Neural cell (in vitro differentiated cells): ENCODE data around the gene ZNF787. TPM values are rescaled to one million over a fixed set of nuclear protein-coding genes. Genes with fewer than 3 reads are reported as not detected.

Source experiments
- H2AFZ ChIP-seq: fragments of 200-600, 300-800 bp; sonication (generic), shearing (Covaris generic); 2 replicates; pipeline ENCODE4 v1.6.0; 2014; ENCODE audit warnings: low read depth, mild to moderate bottlenecking, antibody characterized with exemption, low read length, moderate library complexity
- H3F3A ChIP-seq: fragments of 200-600 bp; shearing (Covaris generic); 2 replicates; pipeline ENCODE4 v1.6.1; 2016; ENCODE audit warnings: mild to moderate bottlenecking, moderate library complexity, mixed read lengths, antibody characterized with exemption, low read length; ENCODE audit not compliant: insufficient read depth, poor library complexity, severe bottlenecking
- H3K27ac ChIP-seq: fragments of 200-600, 300-800 bp; sonication (generic), shearing (Covaris generic); 2 replicates; pipeline ENCODE4 v1.5.1; 2014; ENCODE audit warnings: mild to moderate bottlenecking, low read length, moderate library complexity
- H3K27me3 ChIP-seq: fragments of 300-800, 200-600 bp; sonication (generic), shearing (Covaris generic); 2 replicates; pipeline ENCODE4 v1.6.0; 2014; ENCODE audit warnings: mild to moderate bottlenecking, low read depth, low read length, moderate library complexity; ENCODE audit not compliant: insufficient read depth
- H3K36me3 ChIP-seq: fragments of 300-800, 200-600 bp; sonication (generic), shearing (Covaris generic); 2 replicates; pipeline ENCODE4 v1.5.1; 2014; ENCODE audit warnings: mild to moderate bottlenecking, antibody characterized with exemption, low read length, moderate library complexity; ENCODE audit not compliant: insufficient read depth
- H3K4me2 ChIP-seq: fragments of 300-800, 200-600 bp; sonication (generic), shearing (Covaris generic); 2 replicates; pipeline ENCODE4 v1.6.0; 2014; ENCODE audit warnings: mild to moderate bottlenecking, low read length
- H3K4me3 ChIP-seq: fragments of 300-800, 200-600 bp; sonication (generic), shearing (Covaris generic); 2 replicates; pipeline ENCODE4 v1.5.1; 2014; ENCODE audit warnings: mild to moderate bottlenecking, low read length, moderate library complexity
- H3K79me2 ChIP-seq: fragments of 200-600 bp; shearing (Covaris generic); replicated peaks from 2 replicates; pipeline ENCODE4 v1.6.0; 2014; ENCODE audit warnings: mild to moderate bottlenecking, low read length, moderate library complexity; ENCODE audit not compliant: insufficient read depth
- H3K9ac ChIP-seq: fragments of 300-800, 200-600 bp; sonication (generic), shearing (Covaris generic); 2 replicates; pipeline ENCODE4 v1.6.1; 2016; ENCODE audit warnings: mild to moderate bottlenecking, low read length, mixed read lengths
- H3K9me2 ChIP-seq: fragments of 200-600 bp; shearing (Covaris generic); 2 replicates; pipeline ENCODE4 v1.6.1; 2016; ENCODE audit warnings: mild to moderate bottlenecking, low read length, mixed read lengths; ENCODE audit not compliant: insufficient read depth
- H3K9me3 ChIP-seq: fragments of 200-600, 300-800 bp; sonication (generic), shearing (Covaris generic); 2 replicates; pipeline ENCODE4 v1.6.1; 2016; ENCODE audit warnings: mild to moderate bottlenecking, mixed run types, low read length, moderate library complexity, mixed read lengths
- H4K20me1 ChIP-seq: fragments of 200-600 bp; shearing (Covaris generic); 2 replicates; pipeline ENCODE4 v1.6.1; 2016; ENCODE audit warnings: mild to moderate bottlenecking, mixed run types; ENCODE audit not compliant: insufficient read depth
- EP300 ChIP-seq: fragments of 450-650 bp; conservative IDR thresholded peaks from 2 replicates; pipeline ENCODE4 v1.6.1; 2014; ENCODE audit warnings: antibody characterized with exemption, mild to moderate bottlenecking, moderate library complexity; ENCODE audit not compliant: poor library complexity, severe bottlenecking
- EZH2 ChIP-seq: fragments of 200-600, 300-800 bp; shearing (Covaris generic), sonication (generic); IDR thresholded peaks from 2 replicates; pipeline ENCODE4 v1.6.1; 2014; ENCODE audit warnings: antibody characterized with exemption, low read length, borderline replicate concordance, mild to moderate bottlenecking; ENCODE audit not compliant: insufficient read depth, poor library complexity, severe bottlenecking
- MXI1 ChIP-seq: fragments of 450-650 bp; conservative IDR thresholded peaks from 2 replicates; pipeline ENCODE4 v1.6.1; 2014; ENCODE audit warnings: antibody characterized with exemption, mild to moderate bottlenecking; ENCODE audit not compliant: poor library complexity, severe bottlenecking
- POLR2AphosphoS5 ChIP-seq: IDR thresholded peaks from 2 replicates; pipeline ENCODE4 v1.6.1; 2012
- RAD21 ChIP-seq: fragments of 450-650 bp; conservative IDR thresholded peaks from 2 replicates; pipeline ENCODE4 v1.6.1; 2014; ENCODE audit warnings: antibody characterized with exemption, mild to moderate bottlenecking, moderate library complexity
- REST ChIP-seq: IDR thresholded peaks from 2 replicates; pipeline ENCODE4 v1.6.1; 2012; ENCODE audit warnings: borderline replicate concordance
- SMC3 ChIP-seq: fragments of 450-650 bp; conservative IDR thresholded peaks from 2 replicates; pipeline ENCODE4 v1.6.1; 2014; ENCODE audit warnings: antibody characterized with exemption, mild to moderate bottlenecking, moderate library complexity; ENCODE audit not compliant: poor library complexity
- TAF1 ChIP-seq: IDR thresholded peaks from 2 replicates; pipeline ENCODE4 v1.6.1; 2012; ENCODE audit warnings: low read depth
- polyA plus RNA-seq: library from polyadenylated mRNA; depleted of rRNA; stranded (reverse); fragments of >200 nt; gene quantifications from 2 replicates; pipeline ENCODE4 v1.2.3, GENCODE V29; 2014
- TF ChIP-seq, protein P1 (sequence below): fragments of 450-650 bp; IDR thresholded peaks from 2 replicates; pipeline ENCODE4 v1.5.1; 2014; ENCODE audit warnings: antibody characterized with exemption, mild to moderate bottlenecking, moderate library complexity; ENCODE audit not compliant: poor library complexity, severe bottlenecking

Gene ZNF787
- polyA plus RNA-seq, 1 donor from 2014 or later, result 11.4 TPM

DNA sequence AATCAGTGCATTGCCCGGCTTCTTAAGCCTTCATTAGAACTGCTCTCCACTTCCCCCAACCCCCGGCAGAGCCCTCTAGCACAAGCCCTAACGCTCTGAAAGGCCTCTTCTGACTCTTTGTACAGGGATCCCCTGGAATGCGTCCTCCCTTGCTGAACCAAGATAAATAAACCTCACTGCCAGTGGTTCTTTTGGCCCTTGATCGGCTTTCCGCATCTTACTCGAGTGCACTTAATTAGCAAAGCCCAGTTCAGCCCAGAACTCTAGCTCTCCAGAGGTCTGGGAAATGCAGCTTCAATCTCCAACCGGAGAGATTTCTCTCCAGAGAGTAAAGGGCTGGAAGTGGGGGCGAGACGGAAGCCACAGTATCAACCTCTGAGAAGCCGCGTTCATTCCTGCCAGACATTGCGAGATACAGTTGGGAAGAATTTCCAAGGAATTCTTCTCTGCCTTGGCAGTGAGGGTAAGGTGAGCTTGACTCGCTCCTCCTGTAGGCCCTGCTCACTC, 11.3 kb upstream of the ZNF787 start:
- H3K27me3 ChIP-seq, result no peaks in the 10 kb centered on the region
- H4K20me1 ChIP-seq, result no peaks in the 10 kb centered on the region
- H3K79me2 ChIP-seq, result no peaks in the 10 kb centered on the region
- no peak overlapping the region for H3K4me2 ChIP-seq
- no peak overlapping the region for H3K27ac ChIP-seq
- H3K36me3 ChIP-seq, result no peaks in the 10 kb centered on the region
- no peaks in the 10 kb centered on the region for H3K9me2 ChIP-seq
- no peak overlapping the region for H3K4me3 ChIP-seq
- H3K9me3 ChIP-seq, result no peaks in the 10 kb centered on the region
- no peaks in the 10 kb centered on the region for H3F3A ChIP-seq
- no peak overlapping the region for H2AFZ ChIP-seq
- TF ChIP-seq EP300, result no peak
- TF ChIP-seq TAF1, result no peak
- no peak overlapping the region for H3K9ac ChIP-seq

DNA sequence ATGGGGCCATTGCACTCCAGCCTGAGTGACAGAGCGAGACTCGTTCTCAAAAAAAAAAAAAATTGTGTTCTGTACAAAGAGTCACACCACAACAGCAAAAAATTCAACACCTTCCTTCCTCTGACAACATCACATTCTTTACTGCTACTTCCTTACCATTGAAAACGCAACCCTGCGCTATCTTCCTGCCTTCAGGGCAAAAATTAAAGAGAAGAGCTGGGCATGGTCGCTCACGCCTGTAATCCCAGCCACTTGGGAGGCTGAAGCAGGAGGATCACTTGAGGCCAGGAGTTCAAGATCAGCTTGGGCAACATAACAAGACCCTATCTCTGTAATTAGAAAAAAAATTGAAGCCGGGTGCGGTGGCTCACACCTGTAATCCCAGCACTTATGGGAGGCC, 10.6 kb upstream of the ZNF787 start:
- Histone ChIP-seq H3K27me3 (no peaks in the 10 kb centered on the region), H3K4me2 (no peak overlapping the region), H3K9me3 (no peaks in the 10 kb centered on the region), H3K27ac (no peak overlapping the region), H3K4me3 (no peak overlapping the region), H3K9ac (no peak overlapping the region), H2AFZ (no peak overlapping the region), H3F3A (no peaks in the 10 kb centered on the region), H4K20me1 (no peaks in the 10 kb centered on the region), H3K36me3 (no peaks in the 10 kb centered on the region), H3K79me2 (no peaks in the 10 kb centered on the region), H3K9me2 (no peaks in the 10 kb centered on the region)
- TF ChIP-seq, protein P1, sequence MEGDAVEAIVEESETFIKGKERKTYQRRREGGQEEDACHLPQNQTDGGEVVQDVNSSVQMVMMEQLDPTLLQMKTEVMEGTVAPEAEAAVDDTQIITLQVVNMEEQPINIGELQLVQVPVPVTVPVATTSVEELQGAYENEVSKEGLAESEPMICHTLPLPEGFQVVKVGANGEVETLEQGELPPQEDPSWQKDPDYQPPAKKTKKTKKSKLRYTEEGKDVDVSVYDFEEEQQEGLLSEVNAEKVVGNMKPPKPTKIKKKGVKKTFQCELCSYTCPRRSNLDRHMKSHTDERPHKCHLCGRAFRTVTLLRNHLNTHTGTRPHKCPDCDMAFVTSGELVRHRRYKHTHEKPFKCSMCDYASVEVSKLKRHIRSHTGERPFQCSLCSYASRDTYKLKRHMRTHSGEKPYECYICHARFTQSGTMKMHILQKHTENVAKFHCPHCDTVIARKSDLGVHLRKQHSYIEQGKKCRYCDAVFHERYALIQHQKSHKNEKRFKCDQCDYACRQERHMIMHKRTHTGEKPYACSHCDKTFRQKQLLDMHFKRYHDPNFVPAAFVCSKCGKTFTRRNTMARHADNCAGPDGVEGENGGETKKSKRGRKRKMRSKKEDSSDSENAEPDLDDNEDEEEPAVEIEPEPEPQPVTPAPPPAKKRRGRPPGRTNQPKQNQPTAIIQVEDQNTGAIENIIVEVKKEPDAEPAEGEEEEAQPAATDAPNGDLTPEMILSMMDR, result no peak

DNA sequence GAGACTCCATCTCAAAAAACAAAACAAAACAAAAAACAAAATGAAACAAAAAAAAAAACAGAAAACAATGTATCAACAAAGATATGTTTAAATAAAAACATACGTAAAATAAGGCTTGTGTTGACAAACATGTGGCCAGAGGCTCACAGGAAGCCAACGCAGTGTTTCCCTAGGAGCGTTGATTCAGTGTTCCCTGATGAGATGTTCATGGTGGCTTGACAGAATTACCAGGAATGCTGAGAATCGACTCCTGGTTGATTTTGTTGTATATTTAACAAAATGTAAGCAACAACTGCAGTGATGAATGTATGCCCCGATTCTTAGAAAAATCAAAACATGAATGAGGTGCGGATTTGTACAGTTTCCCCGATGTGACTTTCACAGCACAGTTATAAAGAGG, 8.9 kb upstream of the ZNF787 start:
- no peaks in the 10 kb centered on the region for H3K79me2 ChIP-seq
- H2AFZ ChIP-seq, result no peak overlapping the region
- H3K27ac ChIP-seq, result no peak overlapping the region

More for the DNA sequence above, 8.9 kb upstream of the ZNF787 start:
- Histone ChIP-seq H4K20me1 (no peaks in the 10 kb centered on the region), H3K9me3 (no peaks in the 10 kb centered on the region), H3F3A (no peaks in the 10 kb centered on the region), H3K4me3 (no peak overlapping the region), H3K36me3 (no peaks in the 10 kb centered on the region), H3K27me3 (no peaks in the 10 kb centered on the region), H3K9ac (no peak overlapping the region), H3K9me2 (no peaks in the 10 kb centered on the region), H3K4me2 (no peak overlapping the region)
- TF ChIP-seq POLR2AphosphoS5 (no peak), EZH2 (no peak), TAF1 (no peak), REST (no peak), RAD21 (no peak), MXI1 (no peak), EP300 (no peak), SMC3 (no peak)
- TF ChIP-seq, protein P1, result no peak
